Progenitor cell of endocrine pancreas (in vitro differentiated cells): ENCODE measurements around the gene CCND2. TPM values are rescaled to one million over a fixed set of nuclear protein-coding genes. Genes with fewer than 3 reads are reported as not detected.

Source experiments
- DNase-seq: peaks from one replicate; pipeline ENCODE4 v3.0.0; 2021; ENCODE audit warnings: low spot score; ENCODE audit not compliant: unreplicated experiment
- H3K27ac Mint-ChIP-seq: 2 replicates; pipeline ENCODE4 v1.8.0; 2021; ENCODE audit warnings: mild to moderate bottlenecking, moderate library complexity, mixed read lengths
- H3K27me3 Mint-ChIP-seq: 2 replicates; pipeline ENCODE4 v1.8.0; 2021; ENCODE audit warnings: mixed read lengths
- H3K36me3 Mint-ChIP-seq: 2 replicates; pipeline ENCODE4 v1.8.0; 2022; ENCODE audit warnings: mixed read lengths; ENCODE audit not compliant: insufficient read depth
- H3K4me1 Mint-ChIP-seq: 2 replicates; pipeline ENCODE4 v1.8.0; 2021; ENCODE audit warnings: low read depth, mixed read lengths
- H3K4me3 Mint-ChIP-seq: 2 replicates; pipeline ENCODE4 v1.8.0; 2021; ENCODE audit warnings: low read depth, mild to moderate bottlenecking, moderate library complexity, mixed read lengths
- H3K9me3 Mint-ChIP-seq: 2 replicates; pipeline ENCODE4 v1.8.0; 2021; ENCODE audit warnings: low read depth, mixed read lengths
- total RNA-seq: library from RNA; stranded (reverse); gene quantifications from 2 replicates; pipeline ENCODE4 v1.2.1, GENCODE V29; 2021
- TF ChIP-seq, protein P1 (sequence below): fragments of 200-600 bp; sonication (generic); IDR thresholded peaks from one replicate; pipeline ENCODE4 v1.5.0; 2021; ENCODE audit warnings: antibody characterized with exemption, mild to moderate bottlenecking; ENCODE audit not compliant: unreplicated experiment

CCND2 gene
- total RNA-seq, 1 donor from 2014 or later = 463 TPM

DNA sequence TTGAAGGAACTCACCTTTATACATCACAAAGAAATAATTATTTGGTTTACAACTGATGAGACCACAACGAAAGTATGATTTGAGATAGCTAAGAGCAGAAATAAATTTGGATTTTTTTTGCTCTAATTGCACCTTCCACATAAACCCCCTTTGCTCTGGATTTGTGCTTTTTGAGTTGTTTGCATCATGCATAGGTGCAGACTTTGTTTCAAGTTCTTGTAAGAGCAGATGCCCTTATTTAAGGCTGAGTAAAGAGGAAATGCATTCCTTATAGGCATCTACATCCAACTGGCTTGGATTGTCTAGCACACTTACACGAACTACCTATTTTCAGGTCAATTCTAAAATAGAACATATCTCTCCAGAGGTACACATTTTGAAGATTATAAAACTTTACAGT is 6.6 kb upstream of the CCND2 start:
- peaks cover 54% of the 10 kb centered on the region for H3K27me3 Mint-ChIP-seq
- DNase-seq = no peak
- no peak overlapping the region for H3K27ac Mint-ChIP-seq
- no peak overlapping the region for H3K4me3 Mint-ChIP-seq
- peaks cover 27% of the 10 kb centered on the region for H3K4me1 Mint-ChIP-seq
- no peaks in the 10 kb centered on the region for H3K36me3 Mint-ChIP-seq
- TF ChIP-seq, protein P1, sequence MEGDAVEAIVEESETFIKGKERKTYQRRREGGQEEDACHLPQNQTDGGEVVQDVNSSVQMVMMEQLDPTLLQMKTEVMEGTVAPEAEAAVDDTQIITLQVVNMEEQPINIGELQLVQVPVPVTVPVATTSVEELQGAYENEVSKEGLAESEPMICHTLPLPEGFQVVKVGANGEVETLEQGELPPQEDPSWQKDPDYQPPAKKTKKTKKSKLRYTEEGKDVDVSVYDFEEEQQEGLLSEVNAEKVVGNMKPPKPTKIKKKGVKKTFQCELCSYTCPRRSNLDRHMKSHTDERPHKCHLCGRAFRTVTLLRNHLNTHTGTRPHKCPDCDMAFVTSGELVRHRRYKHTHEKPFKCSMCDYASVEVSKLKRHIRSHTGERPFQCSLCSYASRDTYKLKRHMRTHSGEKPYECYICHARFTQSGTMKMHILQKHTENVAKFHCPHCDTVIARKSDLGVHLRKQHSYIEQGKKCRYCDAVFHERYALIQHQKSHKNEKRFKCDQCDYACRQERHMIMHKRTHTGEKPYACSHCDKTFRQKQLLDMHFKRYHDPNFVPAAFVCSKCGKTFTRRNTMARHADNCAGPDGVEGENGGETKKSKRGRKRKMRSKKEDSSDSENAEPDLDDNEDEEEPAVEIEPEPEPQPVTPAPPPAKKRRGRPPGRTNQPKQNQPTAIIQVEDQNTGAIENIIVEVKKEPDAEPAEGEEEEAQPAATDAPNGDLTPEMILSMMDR = no peak
- H3K9me3 Mint-ChIP-seq = no peaks in the 10 kb centered on the region

DNA sequence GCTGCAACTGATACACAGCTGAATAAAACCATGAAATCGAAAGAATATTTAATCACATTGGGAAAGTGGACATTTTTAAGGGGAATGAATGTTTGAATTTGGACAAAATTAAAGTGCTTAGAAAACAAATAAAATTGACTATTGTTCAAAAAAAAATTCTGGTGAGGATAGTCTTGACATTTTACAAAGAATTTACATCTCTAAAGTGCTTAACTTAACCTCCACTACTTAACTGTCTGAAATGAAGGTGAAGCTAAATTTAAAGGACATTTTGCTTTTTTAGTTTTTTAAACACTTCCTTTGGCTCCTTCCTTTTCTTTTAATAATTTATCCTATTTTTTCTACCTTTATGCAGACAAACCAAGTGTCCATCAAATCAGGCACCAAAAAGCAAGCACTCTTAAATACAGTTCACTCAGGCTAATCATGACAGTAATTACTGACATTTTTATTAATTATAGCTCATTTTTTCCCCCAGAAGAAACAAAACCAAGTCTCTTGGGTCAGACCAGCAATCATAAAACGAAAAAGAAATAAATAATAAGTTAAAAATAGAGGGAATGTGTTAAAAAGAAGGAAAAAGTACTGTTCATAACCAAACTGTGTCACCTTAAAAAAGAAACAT is 5.7 kb upstream of the CCND2 start:
- Mint-ChIP-seq H3K27me3 (peaks cover 54% of the 10 kb centered on the region), H3K9me3 (no peaks in the 10 kb centered on the region), H3K27ac (no peak overlapping the region), H3K36me3 (no peaks in the 10 kb centered on the region), H3K4me3 (no peak overlapping the region), H3K4me1 (peaks cover 27% of the 10 kb centered on the region)
- TF ChIP-seq, protein P1 = no peak
- DNase-seq = no peak

DNA sequence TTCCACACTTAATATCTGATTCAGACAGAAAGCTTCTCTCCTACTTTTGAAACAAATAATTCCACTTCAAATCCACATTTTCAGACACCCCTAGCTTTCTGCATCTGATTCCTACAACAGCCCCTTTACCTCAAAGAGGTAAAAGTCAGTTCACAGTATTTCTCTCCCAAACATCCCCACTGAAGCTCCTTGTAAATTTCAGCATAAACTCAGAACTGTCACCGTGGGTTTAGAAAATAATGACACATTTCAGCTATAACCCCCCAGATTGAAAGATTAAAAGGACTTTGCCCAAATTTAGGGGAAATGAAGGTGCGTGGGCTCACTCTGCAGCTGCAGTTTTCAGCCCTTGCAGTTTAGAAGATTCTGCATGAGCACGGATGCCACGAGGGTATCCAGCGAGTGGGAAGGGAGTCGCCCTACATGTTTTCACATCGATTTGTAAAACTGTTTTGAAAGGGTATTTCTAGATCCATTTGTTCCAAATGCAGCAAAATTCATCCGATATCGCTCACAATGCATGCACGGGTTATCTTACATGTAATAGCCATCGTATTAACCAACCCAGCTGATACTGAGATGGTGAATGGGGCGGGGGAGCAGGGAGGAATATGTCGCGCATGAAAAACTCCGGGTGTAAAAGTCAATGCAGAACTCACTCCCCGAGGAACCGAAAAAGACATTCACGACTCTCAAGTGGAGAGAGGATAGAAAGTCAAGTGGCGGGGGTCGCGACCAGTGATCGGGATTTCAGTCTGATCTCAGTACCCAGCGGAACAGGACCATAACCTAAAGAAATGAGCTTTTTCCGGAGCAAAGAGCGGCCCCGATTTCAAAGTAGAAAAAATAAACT is 5.0 kb upstream of the CCND2 start:
- no peak for DNase-seq
- H3K4me3 Mint-ChIP-seq = peak overlapping the region; percentile 90
- H3K4me1 Mint-ChIP-seq = peaks cover 26% of the 10 kb centered on the region
- H3K27me3 Mint-ChIP-seq = peaks cover 54% of the 10 kb centered on the region
- no peaks in the 10 kb centered on the region for H3K36me3 Mint-ChIP-seq
- H3K9me3 Mint-ChIP-seq = no peaks in the 10 kb centered on the region
- peak overlapping the region; percentile 96 for H3K27ac Mint-ChIP-seq
- TF ChIP-seq, protein P1 = no peak

DNA sequence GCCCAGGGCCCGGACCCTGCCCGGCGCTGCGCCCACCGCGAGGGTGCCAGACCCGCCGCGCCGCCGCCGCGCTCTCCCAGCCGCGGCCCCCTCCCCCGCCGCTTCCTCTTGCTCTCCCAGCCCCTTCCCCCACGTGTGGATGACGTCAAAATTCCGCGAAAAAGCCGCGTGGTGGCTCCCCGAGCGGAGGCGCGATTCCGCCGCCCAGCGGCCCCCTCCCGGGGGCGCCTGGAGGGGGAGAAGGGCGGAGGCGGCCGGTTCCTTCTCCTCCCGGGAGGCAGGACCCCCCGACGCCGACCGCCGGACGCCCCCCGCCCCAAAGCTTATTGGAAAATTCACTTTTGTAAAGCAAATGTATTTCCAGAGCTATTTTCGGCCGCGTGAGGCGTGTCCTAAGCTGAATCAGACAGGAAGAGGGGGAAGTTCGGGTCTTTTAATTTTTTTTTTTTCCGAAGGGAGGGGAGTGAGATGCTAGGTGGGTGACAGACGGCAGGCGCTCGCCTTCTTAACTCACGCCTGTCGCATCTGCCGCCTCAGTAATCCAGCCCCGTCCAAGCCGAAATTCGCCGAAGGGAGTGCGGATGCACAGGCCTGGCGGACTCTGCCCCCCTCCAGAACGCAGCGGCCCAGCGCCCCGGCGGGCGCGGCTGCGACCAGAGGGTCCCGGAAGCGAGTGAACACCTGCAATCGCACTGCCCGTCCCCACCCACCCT is 4.1 kb upstream of the CCND2 start:
- H3K27me3 Mint-ChIP-seq = peaks cover 50% of the 10 kb centered on the region
- DNase-seq = peak; percentile 80
- H3K4me1 Mint-ChIP-seq = peaks cover 26% of the 10 kb centered on the region
- no peak overlapping the region for H3K27ac Mint-ChIP-seq
- H3K4me3 Mint-ChIP-seq = peak overlapping the region; percentile 90
- TF ChIP-seq, protein P1 = peak; percentile 30
- no peaks in the 10 kb centered on the region for H3K36me3 Mint-ChIP-seq
- H3K9me3 Mint-ChIP-seq = no peaks in the 10 kb centered on the region

DNA sequence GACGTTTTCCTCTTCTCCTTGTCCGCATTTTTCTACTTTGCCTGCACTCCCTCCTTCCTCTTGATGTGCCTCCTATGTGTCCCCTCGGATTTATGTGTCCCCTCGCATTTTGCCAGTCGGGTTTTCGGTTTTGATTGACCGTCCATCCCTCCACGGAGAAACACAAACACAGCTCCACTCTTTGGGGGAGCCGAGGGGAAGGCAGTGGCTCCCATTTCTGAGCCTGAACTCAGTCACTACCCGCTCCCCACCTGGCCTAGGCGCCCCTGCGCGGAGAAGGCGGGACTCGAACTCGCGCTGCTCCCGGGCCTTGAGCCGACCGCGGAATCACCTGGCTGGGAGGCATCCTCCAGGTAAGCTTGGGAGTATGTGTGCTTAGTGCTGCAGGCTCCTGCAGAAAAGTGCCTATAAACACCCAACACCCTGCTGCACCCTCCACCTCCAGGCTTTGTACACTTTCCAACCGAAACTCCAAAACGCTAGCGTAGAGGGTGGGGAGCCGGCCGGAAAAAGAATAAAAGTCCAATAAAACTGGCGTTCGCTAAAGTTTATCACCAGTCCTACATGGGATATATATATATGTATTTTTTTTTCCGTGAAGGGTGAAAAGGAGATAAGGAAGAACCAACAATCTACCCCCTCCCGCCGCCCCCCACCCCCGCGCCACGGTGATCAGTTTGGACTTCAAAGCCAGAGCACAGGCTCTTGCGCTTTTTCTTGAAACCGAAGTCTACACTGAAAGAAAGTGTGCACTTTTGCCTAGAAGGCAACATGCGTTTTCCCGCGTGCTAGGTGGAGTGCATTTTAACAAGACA is 3.3 kb upstream of the CCND2 start:
- Mint-ChIP-seq H3K4me1 (peaks cover 26% of the 10 kb centered on the region), H3K27me3 (peaks cover 43% of the 10 kb centered on the region), H3K27ac (peak overlapping the region; percentile 93), H3K36me3 (peaks cover 3% of the 10 kb centered on the region), H3K9me3 (no peaks in the 10 kb centered on the region), H3K4me3 (peak overlapping the region; percentile 90)
- no peak for DNase-seq
- TF ChIP-seq, protein P1 = no peak
